Liver (tissue), 9 donors: ENCODE results near the gene MTMR12. TPM values are rescaled to one million over a fixed set of nuclear protein-coding genes. Genes with fewer than 3 reads are reported as not detected.

ENCODE experiments used
- DNase-seq: peaks from one replicate; pipeline ENCODE4 v3.0.0-alpha.2; 2017; ENCODE audit warnings: low spot score
- H3K27ac ChIP-seq, 2 donors: one replicate each; pipeline ENCODE4 v1.7.0; 2013; ENCODE audit warnings: inconsistent platforms in 2 of 2, low read length in 2 of 2, control low read depth in 1 of 2, low read depth in 1 of 2, mild to moderate bottlenecking in 1 of 2
- H3K27me3 ChIP-seq, 4 donors: one replicate each; pipeline versions ENCODE4 v1.6.1 to v1.7.0; 2013; ENCODE audit warnings: low read length in 3 of 4, inconsistent platforms in 1 of 4, mild to moderate bottlenecking in 1 of 4, moderate library complexity in 1 of 4; ENCODE audit not compliant: control insufficient read depth in 4 of 4, insufficient read depth in 4 of 4
- H3K36me3 ChIP-seq, 4 donors: one replicate each; pipeline versions ENCODE4 v1.6.1 to v1.7.0; 2013; ENCODE audit warnings: low read length in 3 of 4, mild to moderate bottlenecking in 3 of 4, low read depth in 1 of 4, moderate library complexity in 1 of 4; ENCODE audit not compliant: control insufficient read depth in 4 of 4, insufficient read depth in 3 of 4
- H3K4me1 ChIP-seq, 4 donors: one replicate each; pipeline versions ENCODE4 v1.6.1 to v1.7.0; 2013; ENCODE audit warnings: low read length in 3 of 4, mild to moderate bottlenecking in 3 of 4, moderate library complexity in 1 of 4; ENCODE audit not compliant: control insufficient read depth in 4 of 4, insufficient read depth in 4 of 4
- H3K4me3 ChIP-seq, 3 donors: one replicate each; pipeline versions ENCODE4 v1.6.1 to v1.7.0; 2013; ENCODE audit warnings: low read length in 3 of 3, control low read depth in 1 of 3, low read depth in 1 of 3, mild to moderate bottlenecking in 1 of 3
- H3K9ac ChIP-seq, 2 donors: one replicate each; pipeline ENCODE4 v1.7.0; 2013; ENCODE audit warnings: low read length in 2 of 2, mild to moderate bottlenecking in 2 of 2, moderate library complexity in 2 of 2, control low read depth in 1 of 2, low read depth in 1 of 2
- H3K9me3 ChIP-seq, 4 donors: one replicate each; pipeline versions ENCODE4 v1.6.1 to v1.7.0; 2013; ENCODE audit warnings: low read length in 3 of 4; ENCODE audit not compliant: control insufficient read depth in 4 of 4
- ATF3 ChIP-seq: IDR thresholded peaks from 2 replicates; pipeline ENCODE4 v1.6.1; 2016; ENCODE audit warnings: antibody characterized with exemption
- CTCF ChIP-seq: fragments of 150-350 bp; IDR thresholded peaks from 2 replicates; pipeline ENCODE4 v1.5.1; 2017; ENCODE audit warnings: improper control_type of control experiment, low read depth, low read length; ENCODE audit not compliant: missing input control
- EGR1 ChIP-seq, 2 donors: IDR thresholded peaks; 2 replicates each; pipeline ENCODE4 v1.6.1; 2016 to 2018; ENCODE audit warnings: antibody characterized with exemption in 2 of 2, low read depth in 2 of 2
- GABPA ChIP-seq, 2 donors: IDR thresholded peaks in 1 of 2; conservative IDR thresholded peaks in 1 of 2; 2 replicates each; pipeline ENCODE4 v1.6.1; 2016; ENCODE audit warnings: antibody characterized with exemption in 2 of 2, mild to moderate bottlenecking in 1 of 2, moderate library complexity in 1 of 2
- HNF4A ChIP-seq, 2 donors: conservative IDR thresholded peaks; 2 replicates each; pipeline ENCODE4 v1.6.1; 2016; ENCODE audit warnings: antibody characterized with exemption in 2 of 2, mild to moderate bottlenecking in 2 of 2
- HNF4G ChIP-seq: IDR thresholded peaks from 2 replicates; pipeline ENCODE4 v1.6.1; 2016; ENCODE audit warnings: antibody characterized with exemption
- JUND ChIP-seq, 2 donors: IDR thresholded peaks; 2 replicates each; pipeline ENCODE4 v1.6.1; 2016; ENCODE audit warnings: antibody characterized with exemption in 2 of 2
- RAD21 ChIP-seq, 2 donors: IDR thresholded peaks; 2 replicates each; pipeline ENCODE4 v1.6.1; 2016; ENCODE audit warnings: antibody characterized with exemption in 2 of 2, mild to moderate bottlenecking in 2 of 2
- REST ChIP-seq: IDR thresholded peaks from 2 replicates; pipeline ENCODE4 v1.6.1; 2016; ENCODE audit warnings: antibody characterized with exemption, mild to moderate bottlenecking
- SP1 ChIP-seq: IDR thresholded peaks from 2 replicates; pipeline ENCODE4 v1.6.1; 2018; ENCODE audit warnings: antibody characterized with exemption, mild to moderate bottlenecking
- TAF1 ChIP-seq: conservative IDR thresholded peaks from 2 replicates; pipeline ENCODE4 v1.6.1; 2016; ENCODE audit warnings: antibody characterized with exemption, mild to moderate bottlenecking
- YY1 ChIP-seq: IDR thresholded peaks from 2 replicates; pipeline ENCODE4 v1.6.1; 2016; ENCODE audit warnings: antibody characterized with exemption, mild to moderate bottlenecking
- ZBTB33 ChIP-seq: IDR thresholded peaks from 2 replicates; pipeline ENCODE4 v1.6.1; 2016; ENCODE audit warnings: antibody characterized with exemption
- WGBS: extraction: QIAGEN DNeasy Blood & Tissue Kit; methylation state at CpG from one replicate; pipeline ENCODE4 v1.1.7; 2013; 5-methylcytosine and 5-hydroxymethylcytosine counted together
- polyA plus RNA-seq, 2 donors: library from polyadenylated mRNA; stranded (reverse) in 1 of 2; unstranded in 1 of 2; fragments of 200-250 nt in 1 of 2; fragments of >200 nt in 1 of 2; fragmentation: Nextera tagmentation in 1 of 2; extraction: Ambion mirVana in 1 of 2; gene quantifications; one replicate each; pipeline versions ENCODE4 v1.2.1 to v1.2.3, GENCODE V29; 2013 to 2015
- total RNA-seq, 2 donors: library from RNA; depleted of rRNA; stranded (reverse); fragments of >200 nt; gene quantifications; one replicate each; pipeline ENCODE4 v1.2.3, GENCODE V29; 2014
- donor health status: healthy.
- donor health status: healthy.
- donor health status: healthy.
- donor health status: healthy.
- donor health status: healthy.

The MTMR12 gene
- total and polyA plus RNA-seq, 4 donors = 4.4 to 28.7 (median 15.8) TPM

GRCh38 chr5:32311404-32312196 is 1.1 kb downstream of the MTMR12 start:
- H3K27ac ChIP-seq = peak overlapping the region; percentile 87 to 93
- DNase-seq = no peak
- peaks cover 2 to 31% (median 24%) of the 10 kb centered on the region in 4 donors for H3K4me1 ChIP-seq

GRCh38 chr5:32309761-32310160 is 3.0 kb downstream of the MTMR12 start:
- no peak overlapping the region for H3K4me3 ChIP-seq
- H3K4me1 ChIP-seq = peaks cover 2 to 39% (median 26%) of the 10 kb centered on the region in 4 donors
- H3K27me3 ChIP-seq = no peaks in the 10 kb centered on the region
- H3K27ac ChIP-seq = no peak overlapping the region
- TF ChIP-seq HNF4A (conservative IDR thresholded peaks at IDR 0.05) (no peak), ZBTB33 (no peak), TAF1 (no peak), GABPA (IDR thresholded peaks at IDR 0.05 in 1 of 2, conservative IDR thresholded peaks at IDR 0.05 in 1 of 2) (no peak), YY1 (no peak), RAD21 (IDR thresholded peaks at IDR 0.05) (no peak), REST (no peak), CTCF (no peak), JUND (IDR thresholded peaks at IDR 0.05) (no peak), ATF3 (no peak), HNF4G (no peak), SP1 (no peak), EGR1 (IDR thresholded peaks at IDR 0.05; ENCODE audit: low read depth in 2 of 2) (no peak)
- no peak overlapping the region for H3K9ac ChIP-seq
- no peaks in the 10 kb centered on the region for H3K36me3 ChIP-seq
- no peaks in the 10 kb centered on the region for H3K9me3 ChIP-seq
- DNase-seq = no peak
- WGBS = 91% methylated on average over 6 of the region's 6 CpGs

More at GRCh38 chr5:32311404-32312196, 1.1 kb downstream of the MTMR12 start:
- H3K4me3 ChIP-seq = peak overlapping the region; percentile 66 to 95 (median 76)
- H3K9me3 ChIP-seq = no peaks in the 10 kb centered on the region
- 46% methylated on average over 16 of the region's 16 CpGs for WGBS
- H3K9ac ChIP-seq = peak overlapping the region; percentile 75 to 89
- no peaks in the 10 kb centered on the region for H3K27me3 ChIP-seq
- H3K36me3 ChIP-seq = no peaks in the 10 kb centered on the region
- no peak for TF ChIP-seq ATF3
